WTC11 (cell line): Measurements from ENCODE around the gene GPATCH2. TPM values are rescaled to one million over a fixed set of nuclear protein-coding genes. Genes with fewer than 3 reads are reported as not detected.

ENCODE experiments used
- ATAC-seq: fragments of 200-7000 bp; cut with Tn5 transposase; 2 replicates; pipeline ENCODE4 v1.10.0; 2021; ENCODE audit warnings: mild to moderate bottlenecking, moderate library complexity
- CTCF ChIA-PET: fragments of 300-600 bp; sonication (Branson Sonifier 250); formaldehyde crosslinking; loops from one replicate; lab custom pipeline; 2021; ENCODE audit warnings: antibody characterized with exemption; lab: Charles Lee
- POLR2A ChIA-PET: fragments of 350-600 bp; sonication (Branson Sonifier 250); formaldehyde crosslinking; loops from one replicate; lab custom pipeline; 2021; ENCODE audit warnings: antibody characterized with exemption; lab: Charles Lee
- DNase-seq: peaks from one replicate; pipeline ENCODE4 v3.0.0; 2021; ENCODE audit warnings: low spot score
- H3K27ac Mint-ChIP-seq: 2 replicates; pipeline ENCODE4 v1.8.0; 2021; ENCODE audit warnings: mixed read lengths
- H3K27me3 Mint-ChIP-seq: 2 replicates; pipeline ENCODE4 v1.8.0; 2021; ENCODE audit warnings: low read depth, mild to moderate bottlenecking, moderate library complexity, mixed read lengths
- H3K36me3 Mint-ChIP-seq: 2 replicates; pipeline ENCODE4 v1.8.0; 2021; ENCODE audit warnings: mixed read lengths
- H3K4me1 Mint-ChIP-seq: 2 replicates; pipeline ENCODE4 v1.8.0; 2022; ENCODE audit warnings: mixed read lengths
- H3K4me3 Mint-ChIP-seq: 2 replicates; pipeline ENCODE4 v1.8.0; 2021; ENCODE audit warnings: mild to moderate bottlenecking, moderate library complexity, mixed read lengths
- H3K9me3 Mint-ChIP-seq: 2 replicates; pipeline ENCODE4 v1.8.0; 2021; ENCODE audit warnings: mixed read lengths
- ATF2 ChIP-seq: sonication (generic); formaldehyde crosslinking; IDR thresholded peaks from 2 replicates; pipeline ENCODE4 v1.8.1; 2022; ENCODE audit warnings: low read depth, missing genetic modification reagents, borderline replicate concordance
- CREB1 ChIP-seq: sonication (generic); formaldehyde crosslinking; IDR thresholded peaks from 2 replicates; pipeline ENCODE4 v1.8.0; 2023; ENCODE audit warnings: mild to moderate bottlenecking, missing genetic modification reagents
- CREM ChIP-seq: sonication (generic); formaldehyde crosslinking; IDR thresholded peaks from 2 replicates; pipeline ENCODE4 v1.8.1; 2022; ENCODE audit warnings: mild to moderate bottlenecking, missing genetic modification reagents, moderate library complexity
- E2F4 ChIP-seq: sonication (generic); formaldehyde crosslinking; IDR thresholded peaks from 2 replicates; pipeline ENCODE4 v1.8.1; 2022; ENCODE audit warnings: low read depth, mild to moderate bottlenecking, moderate library complexity, missing genetic modification reagents, borderline replicate concordance
- ELF4 ChIP-seq: sonication (generic); formaldehyde crosslinking; IDR thresholded peaks from 2 replicates; pipeline ENCODE4 v1.8.1; 2022; ENCODE audit warnings: low read depth, mild to moderate bottlenecking, moderate library complexity, missing genetic modification reagents
- EMX1 ChIP-seq: fragments of 250-450 bp; sonication (Bioruptor Pico); IDR thresholded peaks from 2 replicates; pipeline ENCODE4 v1.8.0; 2021; ENCODE audit warnings: mild to moderate bottlenecking
- FOXJ3 ChIP-seq: sonication (generic); formaldehyde crosslinking; IDR thresholded peaks from 2 replicates; pipeline ENCODE4 v1.9.0; 2021; ENCODE audit warnings: missing genetic modification reagents, mild to moderate bottlenecking, borderline replicate concordance
- FOXK1 ChIP-seq: sonication (generic); formaldehyde crosslinking; IDR thresholded peaks from 2 replicates; pipeline ENCODE4 v1.8.0; 2022; ENCODE audit warnings: mild to moderate bottlenecking, moderate library complexity, missing genetic modification reagents
- KAT7 ChIP-seq: sonication (generic); formaldehyde crosslinking; IDR thresholded peaks from 2 replicates; pipeline ENCODE4 v1.8.1; 2023; ENCODE audit warnings: missing genetic modification reagents, mild to moderate bottlenecking, borderline replicate concordance
- MAX ChIP-seq: sonication (generic); formaldehyde crosslinking; IDR thresholded peaks from 2 replicates; pipeline ENCODE4 v1.8.0; 2022; ENCODE audit warnings: mild to moderate bottlenecking, missing genetic modification reagents
- MLX ChIP-seq: sonication (generic); formaldehyde crosslinking; IDR thresholded peaks from 2 replicates; pipeline ENCODE4 v1.8.1; 2023; ENCODE audit warnings: mild to moderate bottlenecking, missing genetic modification reagents, moderate library complexity
- MXD4 ChIP-seq: fragments of 250-450 bp; sonication (Bioruptor Pico); IDR thresholded peaks from 2 replicates; pipeline ENCODE4 v1.8.0; 2021; ENCODE audit warnings: mild to moderate bottlenecking, moderate library complexity, borderline replicate concordance
- NR2C2 ChIP-seq: sonication (generic); formaldehyde crosslinking; IDR thresholded peaks from 2 replicates; pipeline ENCODE4 v1.8.0; 2022; ENCODE audit warnings: mild to moderate bottlenecking, missing genetic modification reagents
- NR3C1 ChIP-seq: sonication (generic); formaldehyde crosslinking; conservative IDR thresholded peaks from 2 replicates; pipeline ENCODE4 v1.8.1; 2023; ENCODE audit warnings: low read depth, mild to moderate bottlenecking, missing genetic modification reagents
- OVOL2 ChIP-seq: fragments of 250-450 bp; sonication (Bioruptor Pico); IDR thresholded peaks from 2 replicates; pipeline ENCODE4 v1.9.0; 2021; ENCODE audit warnings: mild to moderate bottlenecking, borderline replicate concordance
- PRDM15 ChIP-seq: sonication (generic); formaldehyde crosslinking; IDR thresholded peaks from 2 replicates; pipeline ENCODE4 v1.8.0; 2022; ENCODE audit warnings: missing genetic modification reagents
- SOX15 ChIP-seq: fragments of 250-450 bp; sonication (Bioruptor Pico); IDR thresholded peaks from 2 replicates; pipeline ENCODE4 v1.9.0; 2021; ENCODE audit warnings: mild to moderate bottlenecking
- USF1 ChIP-seq: sonication (generic); formaldehyde crosslinking; IDR thresholded peaks from 2 replicates; pipeline ENCODE4 v1.8.0; 2022; ENCODE audit warnings: mild to moderate bottlenecking, missing genetic modification reagents
- ZBTB43 ChIP-seq: sonication (generic); formaldehyde crosslinking; IDR thresholded peaks from 2 replicates; pipeline ENCODE4 v1.8.1; 2023; ENCODE audit warnings: mild to moderate bottlenecking, missing genetic modification reagents
- ZNF232 ChIP-seq: sonication (generic); formaldehyde crosslinking; IDR thresholded peaks from 2 replicates; pipeline ENCODE4 v1.8.0; 2022; ENCODE audit warnings: mild to moderate bottlenecking, missing genetic modification reagents
- ZNF317 ChIP-seq: sonication (generic); formaldehyde crosslinking; IDR thresholded peaks from 2 replicates; pipeline ENCODE4 v1.8.1; 2023; ENCODE audit warnings: low read depth, mild to moderate bottlenecking, moderate library complexity, missing genetic modification reagents, borderline replicate concordance
- ZNF396 ChIP-seq: fragments of 250-450 bp; sonication (Bioruptor Pico); IDR thresholded peaks from 2 replicates; pipeline ENCODE4 v1.8.0; 2021; ENCODE audit warnings: mild to moderate bottlenecking, moderate library complexity, borderline replicate concordance
- ZNF512 ChIP-seq: sonication (generic); formaldehyde crosslinking; IDR thresholded peaks from 2 replicates; pipeline ENCODE4 v1.8.1; 2022; ENCODE audit warnings: missing genetic modification reagents, borderline replicate concordance
- total RNA-seq: library from RNA; stranded (reverse); gene quantifications from 3 replicates; pipeline ENCODE4 v1.2.3, GENCODE V29; 2021

Gene GPATCH2
- total RNA-seq, 1 experiment from 2014 or later, result 11.5 TPM

GRCh38 chr1:217542136-217542777 lies 88.6 kb downstream of the GPATCH2 start:
- 0 out of 2 replicates have a peak, but pooled peaks cover 6% of the 10 kb centered on the region for H3K36me3 Mint-ChIP-seq
- TF ChIP-seq FOXJ3 (CRISPR knock-in tag), result no peak
- no peak for TF ChIP-seq MAX (CRISPR knock-in tag)
- TF ChIP-seq NR3C1, result no peak
- TF ChIP-seq CREM (CRISPR knock-in tag), result no peak
- no peak overlapping the region for H3K27ac Mint-ChIP-seq
- H3K4me1 Mint-ChIP-seq, result 0 out of 2 replicates have a peak, but pooled peaks cover 2% of the 10 kb centered on the region
- POLR2A ChIA-PET, result interaction anchor here (0.5 kb wide), 1 partner anchor 387 kb away, joined by 4 read pairs; no protein-coding TSS in a partner anchor
- no peak for DNase-seq
- peaks cover 5% of the 10 kb centered on the region; the same call in 1 of the 2 replicates for H3K9me3 Mint-ChIP-seq
- ATAC-seq, result no peak; the same call in 1 of the 2 replicates
- CTCF ChIA-PET, result no interaction called here
- no peaks in the 10 kb centered on the region for H3K27me3 Mint-ChIP-seq
- H3K4me3 Mint-ChIP-seq, result no peak overlapping the region

GRCh38 chr1:217540321-217540720 lies 90.6 kb downstream of the GPATCH2 start:
- ChIA-PET POLR2A (no interaction called here), CTCF (no interaction called here)
- H3K27me3 Mint-ChIP-seq, result no peaks in the 10 kb centered on the region
- H3K9me3 Mint-ChIP-seq, result no peaks in the 10 kb centered on the region
- ATAC-seq, result no peak
- H3K4me3 Mint-ChIP-seq, result no peak overlapping the region
- H3K4me1 Mint-ChIP-seq, result 0 out of 2 replicates have a peak, but pooled peaks cover 2% of the 10 kb centered on the region
- no peaks in the 10 kb centered on the region for H3K36me3 Mint-ChIP-seq
- no peak for DNase-seq
- H3K27ac Mint-ChIP-seq, result no peak overlapping the region
- no peak for TF ChIP-seq SOX15 (CRISPR knock-in tag)
- no peak for TF ChIP-seq MXD4 (CRISPR knock-in tag)
- TF ChIP-seq E2F4 (CRISPR knock-in tag), result no peak
- TF ChIP-seq ZNF232 (CRISPR knock-in tag), result no peak
- no peak for TF ChIP-seq OVOL2 (CRISPR knock-in tag)
- TF ChIP-seq PRDM15 (CRISPR knock-in tag), result no peak
- TF ChIP-seq ZBTB43 (CRISPR knock-in tag), result no peak
- TF ChIP-seq ZNF396 (CRISPR knock-in tag), result no peak
- TF ChIP-seq USF1 (CRISPR knock-in tag), result no peak
- TF ChIP-seq KAT7 (CRISPR knock-in tag), result no peak
- no peak for TF ChIP-seq FOXK1 (CRISPR knock-in tag)
- no peak for TF ChIP-seq EMX1 (CRISPR knock-in tag)
- no peak for TF ChIP-seq NR2C2 (CRISPR knock-in tag)
- TF ChIP-seq ATF2, result no peak
- TF ChIP-seq MLX (CRISPR knock-in tag), result no peak
- no peak for TF ChIP-seq ELF4 (CRISPR knock-in tag)
- TF ChIP-seq ZNF317 (CRISPR knock-in tag), result no peak
- no peak for TF ChIP-seq CREB1 (CRISPR knock-in tag)
- TF ChIP-seq ZNF512, result no peak
